Spleen (tissue), 7 donors: Measurements from ENCODE around the gene FTCDNL1.

Source experiments
- POLR2A ChIP-seq, 3 donors: fragments of 450-650 bp; IDR thresholded peaks; one replicate each; pipeline ENCODE4 v1.5.1; 2017; ENCODE audit warnings: antibody characterized with exemption in 3 of 3, mild to moderate bottlenecking in 1 of 3
- POLR2AphosphoS5 ChIP-seq, 3 donors: sonication (generic); formaldehyde crosslinking; IDR thresholded peaks; one replicate each; pipeline ENCODE4 v1.5.1; 2017; ENCODE audit warnings: antibody characterized with exemption in 3 of 3
- TF ChIP-seq, protein P1 (sequence below), 11 experiments: fragments of 200-600 bp in 7 of 11; fragments of 450-650 bp in 4 of 11; sonication (generic) in 4 of 11; IDR thresholded peaks in 8 of 11; conservative IDR thresholded peaks in 3 of 11; 1 replicate in 7 of 11; 2 replicates in 4 of 11; pipeline versions ENCODE4 v1.4.0 to v1.8.0; 2016 to 2021; ENCODE audit warnings: antibody characterized with exemption in 11 of 11, inconsistent platforms in 4 of 11, mild to moderate bottlenecking in 1 of 11
- donor health status: DM: no; HTN: no; CAD: no; lungs with moderate emphysema.
- donor health status: DM: no; HTN: no; CAD: no.
- donor health status: DM: no; HTN: no; CAD: no.

GRCh38 chr2:199791326-199791725 is 59.7 kb downstream of the FTCDNL1 start:
- TF ChIP-seq, protein P1, sequence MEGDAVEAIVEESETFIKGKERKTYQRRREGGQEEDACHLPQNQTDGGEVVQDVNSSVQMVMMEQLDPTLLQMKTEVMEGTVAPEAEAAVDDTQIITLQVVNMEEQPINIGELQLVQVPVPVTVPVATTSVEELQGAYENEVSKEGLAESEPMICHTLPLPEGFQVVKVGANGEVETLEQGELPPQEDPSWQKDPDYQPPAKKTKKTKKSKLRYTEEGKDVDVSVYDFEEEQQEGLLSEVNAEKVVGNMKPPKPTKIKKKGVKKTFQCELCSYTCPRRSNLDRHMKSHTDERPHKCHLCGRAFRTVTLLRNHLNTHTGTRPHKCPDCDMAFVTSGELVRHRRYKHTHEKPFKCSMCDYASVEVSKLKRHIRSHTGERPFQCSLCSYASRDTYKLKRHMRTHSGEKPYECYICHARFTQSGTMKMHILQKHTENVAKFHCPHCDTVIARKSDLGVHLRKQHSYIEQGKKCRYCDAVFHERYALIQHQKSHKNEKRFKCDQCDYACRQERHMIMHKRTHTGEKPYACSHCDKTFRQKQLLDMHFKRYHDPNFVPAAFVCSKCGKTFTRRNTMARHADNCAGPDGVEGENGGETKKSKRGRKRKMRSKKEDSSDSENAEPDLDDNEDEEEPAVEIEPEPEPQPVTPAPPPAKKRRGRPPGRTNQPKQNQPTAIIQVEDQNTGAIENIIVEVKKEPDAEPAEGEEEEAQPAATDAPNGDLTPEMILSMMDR (IDR thresholded peaks at IDR 0.05 in 8 of 11, conservative IDR thresholded peaks at IDR 0.05 in 3 of 11) = no peak
- TF ChIP-seq POLR2AphosphoS5 (IDR thresholded peaks at IDR 0.05) = no peak
- TF ChIP-seq POLR2A (IDR thresholded peaks at IDR 0.05) = no peak
